GM23338 (cell line): ENCODE results near the gene PPP2R5C. TPM values are rescaled to one million over a fixed set of nuclear protein-coding genes. Genes with fewer than 3 reads are reported as not detected.

Experiments used
- ATAC-seq: fragments of 200-7000 bp; cut with Tn5 transposase; 3 replicates; pipeline ENCODE4 v1.9.1; 2020
- DNase-seq: peaks from one replicate; pipeline ENCODE4 v3.0.0-alpha.2; 2015; ENCODE audit warnings: low spot score
- H2AFZ ChIP-seq: fragments of 200-600 bp; sonication (generic); 2 replicates; pipeline ENCODE4 v1.8.0; 2016; ENCODE audit warnings: antibody characterized with exemption, mild to moderate bottlenecking, moderate library complexity
- H3F3A ChIP-seq: fragments of 200-600 bp; sonication (generic); replicated peaks from 2 replicates; pipeline ENCODE4 v1.8.0; 2017; ENCODE audit warnings: antibody characterized with exemption, mixed run types, low read depth
- H3K27ac ChIP-seq: fragments of 200-600 bp; sonication (generic); 2 replicates; pipeline ENCODE4 v1.6.1; 2016; ENCODE audit warnings: low read depth
- H3K27me3 ChIP-seq: fragments of 200-600 bp; sonication (generic); 2 replicates; pipeline ENCODE4 v1.8.0; 2016; ENCODE audit warnings: mild to moderate bottlenecking, mixed run types, moderate library complexity; ENCODE audit not compliant: insufficient read depth
- H3K36me3 ChIP-seq: fragments of 200-600 bp; sonication (generic); 2 replicates; pipeline ENCODE4 v1.8.0; 2016; ENCODE audit warnings: mild to moderate bottlenecking; ENCODE audit not compliant: insufficient read depth
- H3K4me1 ChIP-seq: fragments of 200-600 bp; sonication (generic); 2 replicates; pipeline ENCODE4 v1.8.0; 2016; ENCODE audit warnings: mild to moderate bottlenecking, moderate library complexity; ENCODE audit not compliant: insufficient read depth
- H3K4me2 ChIP-seq: fragments of 200-600 bp; sonication (generic); 2 replicates; pipeline ENCODE4 v1.7.1; 2017; ENCODE audit warnings: mixed run types
- H3K4me3 ChIP-seq: fragments of 200-600 bp; sonication (generic); 2 replicates; pipeline ENCODE4 v1.6.1; 2016; ENCODE audit warnings: mixed run types
- H3K79me2 ChIP-seq: fragments of 200-600 bp; sonication (generic); replicated peaks from 2 replicates; pipeline ENCODE4 v1.8.0; 2017; ENCODE audit warnings: mild to moderate bottlenecking; ENCODE audit not compliant: insufficient read depth
- H3K9me2 ChIP-seq: fragments of 200-600 bp; sonication (generic); 2 replicates; pipeline ENCODE4 v1.8.0; 2017; ENCODE audit not compliant: insufficient read depth
- H4K20me1 ChIP-seq: fragments of 200-600 bp; sonication (generic); replicated peaks from 2 replicates; pipeline ENCODE4 v1.8.0; 2017; ENCODE audit warnings: mild to moderate bottlenecking; ENCODE audit not compliant: insufficient read depth
- H3K27ac Mint-ChIP-seq: 2 replicates; pipeline ENCODE4 v1.8.0; 2020; ENCODE audit warnings: inconsistent platforms, mild to moderate bottlenecking, moderate library complexity, mixed read lengths
- H3K27me3 Mint-ChIP-seq: 3 replicates; pipeline ENCODE4 v1.8.0; 2022; ENCODE audit warnings: low read depth, mild to moderate bottlenecking, moderate library complexity, mixed read lengths, inconsistent platforms; ENCODE audit not compliant: insufficient read depth, poor library complexity
- H3K36me3 Mint-ChIP-seq: 3 replicates; pipeline ENCODE4 v1.8.0; 2021; ENCODE audit warnings: low read depth, mild to moderate bottlenecking, inconsistent platforms, moderate library complexity, mixed read lengths
- H3K4me1 Mint-ChIP-seq: 3 replicates; pipeline ENCODE4 v1.8.0; 2020; ENCODE audit warnings: mild to moderate bottlenecking, inconsistent platforms, mixed read lengths
- H3K4me3 Mint-ChIP-seq: 3 replicates; pipeline ENCODE4 v1.8.0; 2021; ENCODE audit warnings: moderate library complexity, mild to moderate bottlenecking, inconsistent platforms, mixed read lengths
- H3K9me3 Mint-ChIP-seq: 3 replicates; pipeline ENCODE4 v1.8.0; 2020; ENCODE audit warnings: moderate library complexity, mild to moderate bottlenecking, inconsistent platforms, mixed read lengths
- EZH2 ChIP-seq: fragments of 200-600 bp; sonication (generic); IDR thresholded peaks from one replicate; pipeline ENCODE4 v1.8.0; 2017; ENCODE audit warnings: antibody characterized with exemption, mild to moderate bottlenecking, low read depth; ENCODE audit not compliant: unreplicated experiment
- EZH2phosphoT487 ChIP-seq: fragments of 200-600 bp; sonication (generic); IDR thresholded peaks from one replicate; pipeline ENCODE4 v1.8.1; 2018; ENCODE audit warnings: antibody characterized with exemption; ENCODE audit not compliant: unreplicated experiment
- NANOG ChIP-seq: IDR thresholded peaks from 2 replicates; pipeline ENCODE4 v1.6.1; 2016; ENCODE audit warnings: antibody characterized with exemption, borderline replicate concordance
- POLR2AphosphoS5 ChIP-seq: IDR thresholded peaks from 2 replicates; pipeline ENCODE4 v1.6.1; 2016; ENCODE audit warnings: antibody characterized with exemption, low read depth
- polyA plus RNA-seq: library from polyadenylated mRNA; unstranded; fragments of >200 nt; fragmentation: Nextera tagmentation; extraction: Ambion mirVana; gene quantifications from 2 replicates; pipeline ENCODE4 v1.2.1, GENCODE V29; 2016
- total RNA-seq: library from RNA; depleted of rRNA; stranded (reverse); fragments of >200 nt; shearing (Covaris generic); gene quantifications from 2 replicates; pipeline ENCODE4 v1.2.3, GENCODE V29; 2014
- TF ChIP-seq, protein P1 (sequence below): fragments of 250-450 bp; sonication (Bioruptor Pico); IDR thresholded peaks from 2 replicates; pipeline ENCODE4 v1.5.0; 2020; ENCODE audit warnings: mild to moderate bottlenecking, moderate library complexity
- TF ChIP-seq, protein P2 (sequence below): IDR thresholded peaks from one replicate; pipeline ENCODE4 v1.6.1; 2018; ENCODE audit warnings: antibody characterized with exemption; ENCODE audit not compliant: unreplicated experiment

PPP2R5C gene
- total and polyA plus RNA-seq, 2 experiments from 2014 or later, result 75.4 to 79.7 TPM

- TF ChIP-seq, protein P1, sequence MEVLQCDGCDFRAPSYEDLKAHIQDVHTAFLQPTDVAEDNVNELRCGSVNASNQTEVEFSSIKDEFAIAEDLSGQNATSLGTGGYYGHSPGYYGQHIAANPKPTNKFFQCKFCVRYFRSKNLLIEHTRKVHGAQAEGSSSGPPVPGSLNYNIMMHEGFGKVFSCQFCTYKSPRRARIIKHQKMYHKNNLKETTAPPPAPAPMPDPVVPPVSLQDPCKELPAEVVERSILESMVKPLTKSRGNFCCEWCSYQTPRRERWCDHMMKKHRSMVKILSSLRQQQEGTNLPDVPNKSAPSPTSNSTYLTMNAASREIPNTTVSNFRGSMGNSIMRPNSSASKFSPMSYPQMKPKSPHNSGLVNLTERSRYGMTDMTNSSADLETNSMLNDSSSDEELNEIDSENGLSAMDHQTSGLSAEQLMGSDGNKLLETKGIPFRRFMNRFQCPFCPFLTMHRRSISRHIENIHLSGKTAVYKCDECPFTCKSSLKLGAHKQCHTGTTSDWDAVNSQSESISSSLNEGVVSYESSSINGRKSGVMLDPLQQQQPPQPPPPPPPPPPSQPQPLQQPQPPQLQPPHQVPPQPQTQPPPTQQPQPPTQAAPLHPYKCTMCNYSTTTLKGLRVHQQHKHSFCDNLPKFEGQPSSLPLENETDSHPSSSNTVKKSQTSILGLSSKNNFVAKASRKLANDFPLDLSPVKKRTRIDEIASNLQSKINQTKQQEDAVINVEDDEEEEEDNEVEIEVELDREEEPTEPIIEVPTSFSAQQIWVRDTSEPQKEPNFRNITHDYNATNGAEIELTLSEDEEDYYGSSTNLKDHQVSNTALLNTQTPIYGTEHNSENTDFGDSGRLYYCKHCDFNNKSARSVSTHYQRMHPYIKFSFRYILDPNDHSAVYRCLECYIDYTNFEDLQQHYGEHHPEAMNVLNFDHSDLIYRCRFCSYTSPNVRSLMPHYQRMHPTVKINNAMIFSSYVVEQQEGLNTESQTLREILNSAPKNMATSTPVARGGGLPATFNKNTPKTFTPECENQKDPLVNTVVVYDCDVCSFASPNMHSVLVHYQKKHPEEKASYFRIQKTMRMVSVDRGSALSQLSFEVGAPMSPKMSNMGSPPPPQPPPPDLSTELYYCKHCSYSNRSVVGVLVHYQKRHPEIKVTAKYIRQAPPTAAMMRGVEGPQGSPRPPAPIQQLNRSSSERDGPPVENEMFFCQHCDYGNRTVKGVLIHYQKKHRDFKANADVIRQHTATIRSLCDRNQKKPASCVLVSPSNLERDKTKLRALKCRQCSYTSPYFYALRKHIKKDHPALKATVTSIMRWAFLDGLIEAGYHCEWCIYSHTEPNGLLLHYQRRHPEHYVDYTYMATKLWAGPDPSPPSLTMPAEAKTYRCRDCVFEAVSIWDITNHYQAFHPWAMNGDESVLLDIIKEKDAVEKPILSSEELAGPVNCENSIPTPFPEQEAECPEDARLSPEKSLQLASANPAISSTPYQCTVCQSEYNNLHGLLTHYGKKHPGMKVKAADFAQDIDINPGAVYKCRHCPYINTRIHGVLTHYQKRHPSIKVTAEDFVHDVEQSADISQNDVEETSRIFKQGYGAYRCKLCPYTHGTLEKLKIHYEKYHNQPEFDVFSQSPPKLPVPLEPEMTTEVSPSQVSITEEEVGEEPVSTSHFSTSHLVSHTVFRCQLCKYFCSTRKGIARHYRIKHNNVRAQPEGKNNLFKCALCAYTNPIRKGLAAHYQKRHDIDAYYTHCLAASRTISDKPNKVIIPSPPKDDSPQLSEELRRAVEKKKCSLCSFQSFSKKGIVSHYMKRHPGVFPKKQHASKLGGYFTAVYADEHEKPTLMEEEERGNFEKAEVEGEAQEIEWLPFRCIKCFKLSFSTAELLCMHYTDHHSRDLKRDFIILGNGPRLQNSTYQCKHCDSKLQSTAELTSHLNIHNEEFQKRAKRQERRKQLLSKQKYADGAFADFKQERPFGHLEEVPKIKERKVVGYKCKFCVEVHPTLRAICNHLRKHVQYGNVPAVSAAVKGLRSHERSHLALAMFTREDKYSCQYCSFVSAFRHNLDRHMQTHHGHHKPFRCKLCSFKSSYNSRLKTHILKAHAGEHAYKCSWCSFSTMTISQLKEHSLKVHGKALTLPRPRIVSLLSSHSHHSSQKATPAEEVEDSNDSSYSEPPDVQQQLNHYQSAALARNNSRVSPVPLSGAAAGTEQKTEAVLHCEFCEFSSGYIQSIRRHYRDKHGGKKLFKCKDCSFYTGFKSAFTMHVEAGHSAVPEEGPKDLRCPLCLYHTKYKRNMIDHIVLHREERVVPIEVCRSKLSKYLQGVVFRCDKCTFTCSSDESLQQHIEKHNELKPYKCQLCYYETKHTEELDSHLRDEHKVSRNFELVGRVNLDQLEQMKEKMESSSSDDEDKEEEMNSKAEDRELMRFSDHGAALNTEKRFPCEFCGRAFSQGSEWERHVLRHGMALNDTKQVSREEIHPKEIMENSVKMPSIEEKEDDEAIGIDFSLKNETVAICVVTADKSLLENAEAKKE, result no peak
- TF ChIP-seq EZH2 (no peak), EZH2phosphoT487 (no peak), POLR2AphosphoS5 (no peak), NANOG (no peak)
- TF ChIP-seq, protein P2, sequence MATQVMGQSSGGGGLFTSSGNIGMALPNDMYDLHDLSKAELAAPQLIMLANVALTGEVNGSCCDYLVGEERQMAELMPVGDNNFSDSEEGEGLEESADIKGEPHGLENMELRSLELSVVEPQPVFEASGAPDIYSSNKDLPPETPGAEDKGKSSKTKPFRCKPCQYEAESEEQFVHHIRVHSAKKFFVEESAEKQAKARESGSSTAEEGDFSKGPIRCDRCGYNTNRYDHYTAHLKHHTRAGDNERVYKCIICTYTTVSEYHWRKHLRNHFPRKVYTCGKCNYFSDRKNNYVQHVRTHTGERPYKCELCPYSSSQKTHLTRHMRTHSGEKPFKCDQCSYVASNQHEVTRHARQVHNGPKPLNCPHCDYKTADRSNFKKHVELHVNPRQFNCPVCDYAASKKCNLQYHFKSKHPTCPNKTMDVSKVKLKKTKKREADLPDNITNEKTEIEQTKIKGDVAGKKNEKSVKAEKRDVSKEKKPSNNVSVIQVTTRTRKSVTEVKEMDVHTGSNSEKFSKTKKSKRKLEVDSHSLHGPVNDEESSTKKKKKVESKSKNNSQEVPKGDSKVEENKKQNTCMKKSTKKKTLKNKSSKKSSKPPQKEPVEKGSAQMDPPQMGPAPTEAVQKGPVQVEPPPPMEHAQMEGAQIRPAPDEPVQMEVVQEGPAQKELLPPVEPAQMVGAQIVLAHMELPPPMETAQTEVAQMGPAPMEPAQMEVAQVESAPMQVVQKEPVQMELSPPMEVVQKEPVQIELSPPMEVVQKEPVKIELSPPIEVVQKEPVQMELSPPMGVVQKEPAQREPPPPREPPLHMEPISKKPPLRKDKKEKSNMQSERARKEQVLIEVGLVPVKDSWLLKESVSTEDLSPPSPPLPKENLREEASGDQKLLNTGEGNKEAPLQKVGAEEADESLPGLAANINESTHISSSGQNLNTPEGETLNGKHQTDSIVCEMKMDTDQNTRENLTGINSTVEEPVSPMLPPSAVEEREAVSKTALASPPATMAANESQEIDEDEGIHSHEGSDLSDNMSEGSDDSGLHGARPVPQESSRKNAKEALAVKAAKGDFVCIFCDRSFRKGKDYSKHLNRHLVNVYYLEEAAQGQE, result no peak
Measured at GRCh38 chr14:101944451-101944850, 182.9 kb downstream of the PPP2R5C start (continued).

DNA sequence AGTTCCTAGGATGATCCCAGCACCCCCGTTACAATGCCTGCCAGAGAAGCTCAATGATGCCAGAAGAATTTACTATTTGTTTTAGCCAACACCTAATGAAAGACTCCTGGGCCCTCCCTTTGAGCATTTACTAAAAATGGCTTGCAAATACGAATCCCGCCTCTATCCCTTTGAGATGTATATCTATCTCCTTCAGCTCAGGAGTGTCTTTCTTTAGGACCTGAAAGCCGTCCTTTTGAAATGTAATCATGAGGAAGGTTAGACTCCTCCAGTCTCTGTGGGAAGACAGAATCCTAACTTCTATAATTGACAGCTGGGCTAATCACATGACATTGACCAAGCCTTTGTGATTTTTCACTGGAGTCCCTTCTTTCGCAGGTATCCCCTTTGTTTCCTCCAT lies 183.7 kb downstream of the PPP2R5C start:
- ATAC-seq (peak; percentile 68), DNase-seq (peak; percentile 88)
- no peak overlapping the region for H3K27ac ChIP-seq
- H2AFZ ChIP-seq, result no peak overlapping the region
- peaks cover 4% of the 10 kb centered on the region; the same call in 1 of the 2 replicates for H4K20me1 ChIP-seq
- Mint-ChIP-seq H3K4me1 (peaks cover 19% of the 10 kb centered on the region), H3K27me3 (peaks cover 79% of the 10 kb centered on the region), H3K4me3 (peak overlapping the region; percentile 44), H3K9me3 (peaks cover 8% of the 10 kb centered on the region; the same call in 2 of the 3 replicates), H3K36me3 (no peaks in the 10 kb centered on the region), H3K27ac (no peak overlapping the region)
- peaks cover 5% of the 10 kb centered on the region for H3K4me1 ChIP-seq
- no peaks in the 10 kb centered on the region for H3K79me2 ChIP-seq
- no peak overlapping the region for H3K4me2 ChIP-seq
- H3K9me2 ChIP-seq, result no peaks in the 10 kb centered on the region
- peaks cover 61% of the 10 kb centered on the region for H3K27me3 ChIP-seq
- no peaks in the 10 kb centered on the region for H3K36me3 ChIP-seq
- H3K4me3 ChIP-seq, result no peak overlapping the region
- peaks cover 3% of the 10 kb centered on the region; the same call in 1 of the 2 replicates for H3F3A ChIP-seq
- TF ChIP-seq EZH2phosphoT487, result no peak
- peak; percentile 53 for TF ChIP-seq POLR2AphosphoS5
